Measurements from ENCODE around the gene PRELP. TPM values are rescaled to one million over a fixed set of nuclear protein-coding genes. Genes with fewer than 3 reads are reported as not detected.
"Not testable (repeated sequence)": the region's sequence is repeated elsewhere in the genome, so short reads cannot be mapped to it uniquely, and the experiment has no call there.

The PRELP gene
- polyA plus RNA-seq = 10 to 100 TPM in 2 of 3 donors, 1 to 10 TPM in 1; 5.7 to 86.3 (median 69.6) TPM

DNA sequence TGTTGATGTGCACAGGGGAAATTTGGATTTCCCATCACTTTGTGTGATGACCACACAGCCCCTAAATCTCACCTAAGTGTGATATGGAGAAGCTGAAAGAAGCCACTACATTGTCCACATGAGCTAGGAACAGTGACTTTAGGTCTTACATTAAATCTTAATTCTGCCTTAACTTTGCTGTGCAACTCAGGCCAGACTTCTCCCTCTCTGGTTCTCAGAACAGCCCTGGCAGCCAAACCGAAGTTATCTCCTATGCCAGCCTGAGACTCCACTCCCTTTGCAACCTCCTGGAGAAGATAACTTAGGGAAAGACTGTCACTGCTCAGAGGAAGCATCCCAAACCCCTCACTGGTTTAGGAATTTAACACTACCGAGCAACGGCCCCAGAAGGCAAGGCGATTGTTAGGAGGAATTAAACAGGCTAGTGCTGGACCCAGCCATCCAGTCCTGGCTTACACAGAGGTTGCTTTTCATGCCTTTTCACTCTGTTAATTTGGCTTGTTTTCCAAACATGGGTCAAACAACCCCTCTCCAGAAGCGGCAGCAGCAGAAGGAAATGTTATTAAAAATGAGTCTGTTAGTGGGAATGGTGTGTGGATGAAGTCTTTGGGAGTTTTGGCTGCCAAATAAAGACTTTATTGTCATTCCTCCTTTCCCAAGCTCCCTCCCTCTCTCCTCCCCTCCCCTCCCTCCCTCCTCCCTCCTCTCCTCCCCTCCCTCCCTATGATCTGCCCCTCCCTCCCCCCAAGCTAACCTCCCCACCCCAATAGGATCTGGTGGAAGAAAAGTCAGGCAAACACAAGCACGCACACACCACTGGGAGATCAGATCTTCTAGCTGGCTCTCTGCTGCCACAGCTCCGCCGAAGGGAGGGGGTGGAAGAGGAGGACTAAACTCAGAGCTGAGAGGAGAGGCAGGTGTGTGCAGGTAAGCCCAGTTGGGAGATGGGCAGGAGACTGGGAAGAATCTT, at the start of gene PRELP:
TSS of gene PRELP (plus strand) at position 795 of the 970 bp plus-strand sequence. CDS start 7,379 bp downstream, outside the sequence.
- 11 to 49% (median 45%) methylated on average over 8 of the region's 8 CpGs for WGBS, 3 donors
- H3K27ac ChIP-seq (ENCODE audit: low read depth, low read length) = no peak within 1 kb of the TSS

DNA sequence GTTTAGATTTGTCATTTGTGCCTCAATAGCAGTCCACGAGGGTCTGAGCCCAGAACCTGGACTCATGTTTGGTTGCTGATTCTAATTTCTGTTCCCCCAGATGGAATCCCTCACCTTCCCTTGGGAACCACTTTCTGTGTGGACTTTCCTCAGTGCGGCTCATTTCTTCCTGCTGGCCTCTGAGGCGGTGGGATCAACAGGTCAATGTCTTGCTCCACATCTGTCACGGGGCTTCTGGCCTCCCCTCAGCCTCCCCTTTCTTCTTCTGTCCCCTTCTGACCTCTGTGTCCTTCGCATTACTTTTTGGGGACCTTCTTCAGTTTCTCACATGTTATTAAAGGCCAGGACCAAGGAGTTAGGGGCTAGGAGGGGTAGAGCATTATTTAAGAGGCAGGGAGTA, 49.2 kb upstream of the PRELP start:
- 80 to 82% (median 81%) methylated on average over 5 of the region's 5 CpGs for WGBS, 3 donors

GRCh38 chr1:203426870-203427269, 48.7 kb upstream of the PRELP start:
- WGBS, 3 donors = 52 to 98% (median 94%) methylated on average over 2 of the region's 2 CpGs
- H3K27ac ChIP-seq (ENCODE audit: low read depth, low read length) = no peak overlapping the region

More for the DNA sequence above, 49.2 kb upstream of the PRELP start:
- no peak overlapping the region for H3K27ac ChIP-seq (ENCODE audit: low read depth, low read length)

GRCh38 chr1:203427451-203427850, 48.2 kb upstream of the PRELP start:
- 90 to 91% (median 91%) methylated on average over 4 of the region's 4 CpGs for WGBS, 3 donors
- H3K27ac ChIP-seq (ENCODE audit: low read depth, low read length) = no peak overlapping the region

GRCh38 chr1:203428981-203429599, 46.5 kb upstream of the PRELP start:
- WGBS, 3 donors = 50 to 63% (median 61%) methylated on average over 11 of the region's 11 CpGs

DNA sequence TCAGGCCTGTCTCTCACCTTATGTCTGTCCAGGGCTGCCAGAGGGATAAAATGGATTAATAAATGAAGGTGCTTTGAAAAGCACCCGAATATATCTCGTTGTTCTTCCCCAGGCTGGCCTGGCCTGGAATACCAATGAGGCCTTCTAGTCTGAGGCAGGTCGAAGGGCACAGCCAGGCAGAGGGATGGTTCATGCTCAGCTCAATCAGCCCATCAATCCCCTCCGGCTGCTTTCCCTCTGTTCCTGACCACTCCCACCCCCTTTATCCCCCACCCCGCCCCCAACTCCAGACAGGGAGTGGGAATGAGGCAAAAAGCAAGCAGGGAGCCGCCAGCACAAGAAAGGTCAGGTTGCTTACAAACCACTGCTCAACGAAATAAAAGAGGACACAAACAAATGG, 40.0 kb upstream of the PRELP start:
- WGBS, 3 donors = 91 to 96% (median 93%) methylated on average over 7 of the region's 7 CpGs
- no peak overlapping the region for H3K27ac ChIP-seq (ENCODE audit: low read depth, low read length)

More at GRCh38 chr1:203428981-203429599, 46.5 kb upstream of the PRELP start:
- no peak overlapping the region for H3K27ac ChIP-seq (ENCODE audit: low read depth, low read length)

- WGBS, 3 donors = 78 to 87% (median 82%) methylated on average over 15 of the region's 15 CpGs
- no peak overlapping the region for H3K27ac ChIP-seq (ENCODE audit: low read depth, low read length)
These were observed 37.8 kb upstream of the PRELP start for GRCh38 chr1:203437696-203438315.

GRCh38 chr1:203439131-203439730, 36.4 kb upstream of the PRELP start:
- WGBS, 3 donors = 55 to 62% (median 57%) methylated on average over 6 of the region's 6 CpGs
- no peak overlapping the region for H3K27ac ChIP-seq (ENCODE audit: low read depth, low read length)

DNA sequence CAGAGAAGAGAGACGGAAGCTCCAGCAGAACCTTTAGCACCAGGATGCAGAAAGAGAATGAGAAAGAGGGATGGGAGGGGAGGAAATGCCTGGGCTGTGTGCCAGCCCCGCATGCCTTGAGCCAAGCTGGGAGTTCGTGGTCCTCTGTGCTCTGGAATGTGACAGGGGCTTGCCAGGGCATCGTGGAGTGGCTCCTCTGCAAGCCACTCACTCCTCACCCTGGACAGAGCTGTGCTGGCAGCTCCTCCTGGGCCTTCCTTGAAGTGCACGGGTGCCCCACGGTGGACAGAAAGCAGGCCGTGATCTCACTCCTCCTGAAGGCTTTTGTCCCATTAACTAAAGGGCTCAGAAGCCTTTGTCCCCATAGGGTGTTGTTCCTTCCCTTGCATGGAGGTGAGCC, 34.8 kb upstream of the PRELP start:
- WGBS, 3 donors = 21 to 28% (median 23%) methylated on average over 7 of the region's 7 CpGs
- no peak overlapping the region for H3K27ac ChIP-seq (ENCODE audit: low read depth, low read length)

GRCh38 chr1:203441766-203442165, 33.8 kb upstream of the PRELP start:
- no peak overlapping the region for H3K27ac ChIP-seq (ENCODE audit: low read depth, low read length)

GRCh38 chr1:203442821-203443220, 32.8 kb upstream of the PRELP start:
- H3K27ac ChIP-seq (ENCODE audit: low read depth, low read length) = no peak overlapping the region
- 59 to 66% (median 61%) methylated on average over 7 of the region's 7 CpGs for WGBS, 3 donors

More at GRCh38 chr1:203441766-203442165, 33.8 kb upstream of the PRELP start:
- 79 to 92% (median 86%) methylated on average over 9 of the region's 9 CpGs for whole genome bisulfite sequencing, 3 donors

- no peak overlapping the region for H3K27ac ChIP-seq (ENCODE audit: low read depth, low read length)
- 54 to 80% (median 70%) methylated on average over 2 of the region's 2 CpGs for WGBS, 3 donors
These were observed 32.3 kb upstream of the PRELP start for GRCh38 chr1:203443296-203443695.

DNA sequence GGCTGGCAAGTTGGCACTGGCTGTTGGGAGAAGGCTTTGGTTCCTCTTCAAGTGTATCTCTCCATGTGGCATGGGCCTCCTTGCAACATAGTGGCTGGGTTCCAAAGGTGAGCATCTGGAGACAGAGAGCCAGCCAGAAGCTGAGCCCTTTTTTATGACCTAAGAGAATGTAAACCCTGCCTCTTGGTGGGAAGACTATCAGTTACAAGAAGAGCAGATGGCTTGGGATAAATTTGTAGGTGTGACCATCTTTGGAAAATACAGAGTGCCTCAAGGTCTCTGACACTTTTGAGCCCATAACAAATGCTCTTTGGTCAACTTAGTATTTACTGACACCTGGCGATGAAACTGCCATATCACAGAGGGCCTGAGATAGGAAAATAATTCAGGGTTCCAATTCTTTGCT, 31.4 kb upstream of the PRELP start:
- H3K27ac ChIP-seq (ENCODE audit: low read depth, low read length) = no peak overlapping the region
- 93 to 97% (median 93%) methylated on average over 1 of the region's 1 CpG for WGBS, 3 donors

GRCh38 chr1:203447151-203447550, 28.5 kb upstream of the PRELP start:
- no peak overlapping the region for H3K27ac ChIP-seq (ENCODE audit: low read depth, low read length)
- 56 to 76% (median 69%) methylated on average over 2 of the region's 2 CpGs for WGBS, 3 donors

DNA sequence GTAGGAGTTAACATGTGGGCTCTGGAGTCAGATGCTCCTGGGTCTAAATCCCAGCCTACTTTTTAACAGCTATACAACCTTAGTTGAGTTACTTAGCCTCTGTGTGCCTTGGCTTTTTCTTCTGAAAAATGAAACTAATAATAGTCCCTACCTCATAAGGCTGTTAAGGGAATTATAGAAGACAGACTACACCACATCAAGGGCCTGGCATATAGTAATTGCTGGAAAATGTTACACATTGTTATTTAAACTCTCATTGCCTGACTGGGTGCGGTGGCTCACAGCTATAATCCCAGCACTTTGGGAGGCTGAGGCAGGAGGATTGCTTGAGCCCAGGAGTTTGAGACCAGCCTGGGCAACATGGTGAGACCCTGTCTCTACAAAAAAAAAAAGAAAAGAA, 28.0 kb upstream of the PRELP start:
- not testable (repeated sequence) for H3K27ac ChIP-seq (ENCODE audit: low read depth, low read length)
- 88 to 96% (median 93%) methylated on average over 1 of the region's 1 CpG for WGBS, 3 donors

DNA sequence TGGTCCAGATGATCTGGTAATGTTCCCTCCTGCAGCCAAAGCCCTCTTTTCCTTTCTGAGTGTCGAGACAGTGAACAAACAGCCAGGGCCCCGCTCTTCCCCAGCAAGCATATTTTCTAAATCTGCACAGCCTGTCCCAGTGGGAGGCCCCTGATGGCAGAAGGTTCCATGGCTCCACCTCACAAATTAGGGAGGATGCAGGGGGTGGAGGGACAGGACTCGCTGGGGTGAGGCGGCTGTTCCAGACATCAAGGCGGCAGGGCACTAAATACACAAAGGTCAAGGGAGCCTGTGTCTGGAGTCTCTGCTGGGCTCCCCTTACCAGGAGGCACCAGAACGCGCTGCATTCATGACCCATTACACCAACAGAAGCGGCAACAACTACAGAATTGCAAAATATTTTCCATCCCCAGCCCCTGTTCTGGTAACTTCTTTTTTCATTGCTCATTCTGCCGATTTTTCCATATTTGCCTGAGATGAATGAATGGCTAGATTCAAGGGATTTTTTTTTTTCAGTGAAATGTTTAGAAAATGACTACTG, 27.0 kb upstream of the PRELP start:
- H3K27ac ChIP-seq (ENCODE audit: low read depth, low read length) = no peak overlapping the region
- 59 to 73% (median 61%) methylated on average over 9 of the region's 9 CpGs for WGBS, 3 donors

DNA sequence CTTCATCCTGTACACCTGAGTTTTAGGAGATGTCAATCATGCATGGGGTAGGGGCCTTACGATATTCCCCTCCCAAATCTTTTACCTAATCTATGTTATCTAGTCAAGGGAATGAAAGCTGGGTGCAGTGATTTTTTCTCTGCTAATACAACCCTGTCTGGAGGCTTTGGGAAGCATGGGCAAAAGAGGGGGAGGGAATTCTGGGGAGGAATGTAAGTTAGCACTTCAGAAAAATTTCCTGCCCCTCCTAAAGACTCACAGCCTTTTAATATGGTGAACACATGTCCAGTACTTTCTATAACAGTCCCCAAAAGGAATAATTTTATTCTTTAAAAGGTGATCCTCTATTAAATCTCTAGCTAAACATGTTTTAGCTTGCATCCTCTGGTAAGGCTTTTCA, 25.6 kb upstream of the PRELP start:
- no peak overlapping the region for H3K27ac ChIP-seq (ENCODE audit: low read depth, low read length)
- WGBS, 3 donors = 53 to 86% (median 82%) methylated on average over 1 of the region's 1 CpG

DNA sequence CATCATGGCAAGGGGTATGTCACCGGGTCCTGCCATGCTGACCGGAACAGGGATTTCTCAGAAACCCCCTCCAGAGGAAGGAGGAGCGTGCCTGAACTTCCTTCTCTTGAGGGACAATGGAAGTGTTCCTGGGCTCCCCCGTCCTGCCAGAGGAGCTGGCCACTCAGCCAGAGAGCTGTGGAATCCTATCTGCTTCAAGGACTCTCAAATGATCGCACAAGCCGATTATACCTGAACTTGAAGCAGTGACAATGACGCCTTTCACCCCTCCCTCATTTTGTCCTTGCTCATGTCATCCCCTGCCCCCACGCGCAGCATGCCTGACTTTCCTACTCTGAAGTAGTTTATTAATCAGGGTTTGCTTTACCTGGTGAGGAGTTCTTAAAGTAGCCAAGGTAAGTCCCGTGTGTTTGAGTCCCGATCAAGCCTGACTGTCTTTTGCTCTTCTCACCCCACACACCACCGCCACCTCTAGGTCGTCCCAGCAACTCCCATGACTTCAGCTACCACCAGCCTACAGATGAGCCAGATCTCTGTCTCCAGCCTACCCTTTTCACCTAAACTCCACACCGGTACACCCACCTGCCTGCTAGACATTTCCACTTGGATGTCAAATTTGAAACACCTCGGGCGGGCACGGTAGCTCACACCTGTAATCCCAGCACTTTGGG, 25.0 kb upstream of the PRELP start:
- no peak overlapping the region for H3K27ac ChIP-seq (ENCODE audit: low read depth, low read length)
- WGBS, 3 donors = 51 to 84% (median 80%) methylated on average over 17 of the region's 17 CpGs
